AML-193 (cell line): ENCODE data around the gene PPP1R12B.
"Not testable (repeated sequence)": the region's sequence is repeated elsewhere in the genome, so short reads cannot be mapped to it uniquely, and the experiment has no call there.

Experiments
- DNase-seq, 2 experiments: peaks; one replicate each; lab custom pipeline; 2025; lab: John Stamatoyannopoulos, UW

PPP1R12B gene

DNA sequence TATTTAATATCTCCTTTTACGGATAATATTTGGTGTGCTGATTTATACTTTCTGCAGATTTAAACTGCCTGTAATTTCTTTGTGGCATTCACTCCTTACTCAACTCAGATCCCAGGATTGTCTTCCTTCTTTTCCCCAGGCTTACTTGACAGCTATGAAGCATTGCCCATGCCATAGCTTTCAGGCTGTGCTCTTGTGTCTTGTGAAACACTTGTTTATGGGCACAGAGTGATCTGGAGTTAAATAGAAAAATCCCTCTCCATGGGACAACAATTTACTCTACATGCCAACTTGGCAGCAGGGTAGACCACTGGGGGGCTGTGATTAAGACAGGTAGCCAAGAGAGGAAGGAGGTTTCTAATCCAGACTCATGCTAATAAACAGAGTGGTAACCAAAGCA is 57.4 kb downstream of the PPP1R12B start:
- no peak for DNase-seq

DNA sequence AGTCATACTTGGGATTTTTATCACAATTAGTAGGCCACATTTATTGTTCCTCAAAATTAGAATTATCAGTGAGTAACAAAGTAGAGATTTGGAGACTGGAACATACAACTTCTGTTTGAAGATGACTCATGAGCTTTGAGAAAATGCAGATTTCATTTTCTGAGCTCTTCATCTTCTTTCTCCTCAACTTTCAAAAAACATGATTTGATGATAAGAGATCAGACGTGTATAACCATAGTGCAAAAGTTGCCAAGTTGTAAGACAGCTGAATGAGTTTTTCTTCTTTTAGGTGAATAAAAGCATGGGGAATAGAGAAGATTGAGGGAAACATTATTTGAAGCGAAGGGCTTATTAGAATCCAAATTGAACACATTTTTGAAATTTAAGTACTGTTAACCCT is 58.4 kb downstream of the PPP1R12B start:
- DNase-seq: not testable (repeated sequence)

DNA sequence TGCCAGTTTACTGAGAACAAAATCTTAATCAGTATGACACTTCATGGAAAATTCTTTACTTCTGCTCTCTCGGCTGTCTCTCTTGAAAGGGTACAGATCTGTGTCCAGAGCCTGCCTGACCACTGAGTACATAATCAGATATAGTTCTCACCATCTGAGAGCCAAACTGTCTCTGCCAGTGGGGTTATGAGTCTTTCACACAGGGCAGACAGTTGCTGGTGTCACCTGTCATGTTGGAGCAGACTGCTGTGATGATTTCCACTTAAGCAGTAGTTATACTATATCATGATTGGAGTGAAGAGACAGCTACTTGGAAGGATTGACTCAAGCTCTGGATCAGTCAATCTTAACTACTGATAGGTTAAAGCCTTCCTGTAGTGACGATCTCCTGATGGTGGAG is 58.9 kb downstream of the PPP1R12B start:
- DNase-seq: not testable (repeated sequence)

DNA sequence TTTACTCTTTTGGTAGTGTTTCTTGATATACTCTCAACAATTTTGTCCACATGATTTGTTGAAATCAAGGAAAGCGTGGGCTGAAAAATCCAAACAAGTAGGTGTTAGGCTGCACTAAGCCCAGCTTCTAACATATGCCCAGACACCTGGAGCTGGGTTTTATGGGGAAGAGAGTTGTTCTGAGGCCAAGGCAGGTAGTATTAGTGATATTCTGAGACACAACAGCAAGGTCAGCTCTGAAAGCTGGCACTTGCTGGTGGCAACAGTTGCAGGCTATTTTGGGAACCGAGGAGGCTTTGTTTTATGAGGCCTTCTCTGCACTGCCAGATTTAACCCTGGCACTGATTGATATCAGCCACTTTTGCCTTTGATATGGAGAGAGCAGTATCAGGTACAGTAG is 61.8 kb downstream of the PPP1R12B start:
- not testable (repeated sequence) for DNase-seq

DNA sequence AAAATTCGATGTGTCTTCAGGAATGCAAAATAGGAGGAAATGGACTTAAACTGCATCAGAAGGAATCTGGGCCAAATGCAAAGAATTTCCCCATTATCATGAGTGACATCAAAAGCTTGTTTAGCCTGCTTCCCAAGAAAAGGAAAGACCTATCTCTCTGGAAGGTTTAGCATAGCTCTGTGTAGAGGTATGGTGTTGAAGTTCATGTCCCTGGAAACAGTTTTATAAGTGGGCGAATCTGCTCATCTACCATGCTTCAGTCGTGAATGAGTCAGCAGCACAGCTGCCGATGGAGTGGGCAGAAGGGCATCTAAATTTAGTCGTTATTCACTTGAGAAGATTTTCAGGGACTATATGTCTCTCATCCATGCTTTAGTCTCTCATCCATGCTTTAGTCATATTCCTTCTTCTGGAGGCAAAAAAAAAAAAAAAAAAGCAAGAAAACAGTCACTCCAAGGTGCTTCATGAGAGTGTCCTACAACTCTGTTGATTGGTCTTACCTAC is 62.4 kb downstream of the PPP1R12B start:
- DNase-seq: not testable (repeated sequence)

DNA sequence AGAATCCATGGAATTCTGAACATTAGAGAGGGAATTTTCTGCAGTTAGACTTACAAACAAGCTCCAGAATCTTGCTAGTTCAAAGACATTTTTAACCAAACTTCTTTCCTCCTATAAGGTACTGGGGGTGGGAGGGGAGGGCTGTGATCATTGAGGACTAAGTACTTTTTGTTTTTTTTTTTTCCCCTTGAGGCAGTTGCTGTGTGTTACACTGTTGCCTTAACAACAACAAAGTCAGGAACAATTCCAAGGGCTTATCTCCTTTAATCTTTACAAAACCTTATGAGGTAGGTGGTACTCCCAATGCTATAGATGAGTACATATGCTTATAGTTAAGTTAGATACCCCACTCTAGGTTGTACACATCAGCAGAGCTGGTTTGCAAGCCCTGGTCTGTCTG is 62.9 kb downstream of the PPP1R12B start:
- DNase-seq: no peak

DNA sequence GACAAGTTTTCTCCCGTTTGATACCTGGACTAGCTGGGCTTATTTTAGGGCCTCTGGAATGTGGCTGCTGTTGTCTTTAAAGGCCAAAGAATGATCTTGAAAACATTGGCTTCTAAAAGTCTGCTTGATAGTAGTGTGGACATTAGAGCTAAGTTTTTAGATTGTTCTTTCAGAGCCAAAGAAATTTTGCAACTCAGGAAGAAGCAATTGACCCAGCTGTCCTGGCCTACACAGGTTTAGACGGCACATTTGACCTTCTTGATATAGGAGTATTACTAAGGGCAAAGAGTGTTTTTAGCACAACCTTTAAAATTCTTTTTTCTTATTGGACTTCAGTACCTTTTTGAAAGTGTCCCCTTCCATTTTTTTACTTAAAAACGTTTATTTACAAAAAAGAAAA is 63.9 kb downstream of the PPP1R12B start:
- DNase-seq: not testable (repeated sequence)

DNA sequence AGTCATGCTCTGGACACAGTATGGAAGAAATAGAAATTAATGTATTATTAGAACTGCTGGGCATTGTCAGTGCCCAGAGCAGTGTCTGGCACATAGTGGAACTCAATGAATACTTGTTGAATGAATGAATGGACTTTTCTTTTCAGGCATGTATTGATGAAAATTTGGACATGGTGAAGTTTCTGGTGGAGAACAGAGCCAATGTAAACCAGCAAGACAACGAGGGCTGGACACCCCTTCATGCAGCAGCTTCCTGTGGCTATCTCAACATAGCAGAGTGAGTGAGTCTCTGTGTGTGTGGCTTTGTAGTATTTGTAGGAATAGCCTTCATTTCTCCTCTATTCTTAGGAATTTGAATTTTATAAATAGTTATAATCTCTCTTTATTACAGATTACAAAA is 68.1 kb downstream of the PPP1R12B start:
- no peak for DNase-seq

DNA sequence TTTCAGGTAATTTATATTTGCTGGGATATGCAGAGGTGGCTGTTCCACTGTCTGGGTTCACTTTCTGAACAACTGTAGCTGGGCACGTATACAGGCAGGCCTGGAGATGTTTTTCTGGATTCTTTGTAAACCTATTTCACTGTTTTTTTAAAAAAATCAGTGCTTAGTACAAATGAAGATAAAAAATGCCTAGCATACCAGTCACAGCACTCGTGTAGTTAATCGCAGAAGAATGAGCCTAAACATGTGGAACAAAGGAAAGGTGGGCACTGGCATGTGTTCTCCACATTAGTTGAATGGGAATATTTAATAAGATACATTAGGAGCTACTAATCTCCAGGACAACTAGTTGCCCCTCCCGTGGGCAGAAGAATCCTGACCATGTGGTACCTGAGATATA is 68.6 kb downstream of the PPP1R12B start:
- not testable (repeated sequence) for DNase-seq

DNA sequence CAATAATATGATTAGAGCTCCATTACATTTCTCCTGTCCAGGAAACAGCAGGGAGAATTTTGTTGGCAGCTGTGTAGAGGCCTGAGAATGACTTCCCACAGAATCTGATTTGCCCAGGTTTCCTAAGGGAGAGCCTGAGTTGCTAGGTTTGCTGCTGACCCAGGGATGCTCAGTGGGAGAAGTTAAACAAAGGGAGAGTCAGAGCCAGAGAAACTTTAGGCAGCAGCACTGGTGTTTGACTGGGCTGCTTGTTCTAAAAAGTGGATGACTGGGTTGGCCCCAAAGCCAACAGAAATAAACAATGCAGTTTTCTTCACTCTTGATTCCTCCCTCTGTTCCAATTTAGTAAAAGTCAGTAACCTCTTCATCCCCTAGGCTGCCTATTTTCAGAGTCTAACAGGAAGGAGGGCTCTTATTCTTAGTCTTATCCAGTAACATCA is 69.3 kb downstream of the PPP1R12B start:
- not testable (repeated sequence) for DNase-seq

DNA sequence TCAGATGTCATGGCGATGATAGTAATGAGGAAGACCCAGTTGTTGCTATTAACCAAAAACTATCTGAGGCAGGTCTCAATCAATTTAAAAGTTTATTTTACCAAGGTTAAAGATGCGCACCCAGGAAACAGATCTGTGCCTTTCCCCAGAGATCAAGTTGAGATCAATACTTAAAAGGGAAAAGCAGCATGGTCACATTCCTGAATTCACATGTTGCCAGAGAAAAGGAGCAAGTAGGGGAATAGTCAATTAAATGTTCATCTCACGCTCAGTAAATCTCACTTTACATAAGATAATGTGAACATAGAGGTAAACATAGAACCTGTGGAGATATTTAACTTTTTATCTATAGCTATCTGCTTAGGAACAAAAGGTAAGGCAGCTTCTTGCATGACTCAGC is 71.2 kb downstream of the PPP1R12B start:
- DNase-seq: not testable (repeated sequence)

DNA sequence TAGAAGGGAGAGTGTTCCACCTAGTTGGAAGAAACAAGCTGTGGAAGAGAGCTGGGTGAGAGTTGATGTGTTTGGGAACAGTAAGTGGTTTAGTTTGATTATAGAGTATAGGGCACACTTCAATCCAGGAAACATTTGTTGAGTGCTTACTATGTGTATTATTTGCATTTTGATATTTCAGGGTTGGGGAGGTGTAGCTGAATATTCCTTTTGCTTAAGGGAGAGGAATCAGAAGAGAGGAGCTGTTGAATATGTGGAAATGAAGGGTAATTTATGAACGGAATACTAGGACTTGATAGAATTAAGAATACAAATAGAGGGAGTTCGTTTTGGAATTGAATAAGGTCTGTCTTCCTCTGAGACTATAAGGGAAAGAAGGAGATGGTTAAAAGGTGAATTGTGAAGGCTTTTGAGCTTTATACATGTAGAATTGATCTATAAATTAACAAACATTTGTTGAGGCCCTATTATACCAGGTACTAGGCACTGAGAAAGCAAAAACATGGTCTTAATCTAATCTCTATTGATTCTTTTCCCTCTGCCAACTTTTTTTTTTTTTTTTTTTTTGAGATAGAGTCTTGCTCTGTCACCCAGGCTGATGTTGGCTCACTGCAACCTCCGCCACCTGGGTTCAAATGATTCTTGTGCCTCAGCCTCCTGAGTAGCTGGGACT is 72.1 kb downstream of the PPP1R12B start:
- not testable (repeated sequence) for DNase-seq

DNA sequence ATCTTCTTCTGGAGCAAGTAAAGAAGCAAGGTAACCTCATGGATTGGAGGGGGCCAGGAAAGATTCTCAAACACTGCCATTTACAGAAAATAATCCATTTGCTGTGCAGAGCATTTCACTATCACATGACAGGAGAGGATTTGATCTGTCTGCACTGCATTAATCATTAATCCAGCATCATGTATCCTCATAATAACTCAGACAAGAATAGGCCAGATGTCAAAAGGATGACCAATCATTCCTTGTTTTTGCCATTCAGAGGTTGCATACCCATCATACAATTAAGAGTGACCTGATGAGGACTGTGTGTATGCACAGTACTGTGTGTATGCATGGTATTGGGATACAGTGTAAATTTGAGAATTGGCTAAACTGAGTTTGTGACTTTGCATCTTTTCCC is 74.2 kb downstream of the PPP1R12B start:
- not testable (repeated sequence) for DNase-seq

DNA sequence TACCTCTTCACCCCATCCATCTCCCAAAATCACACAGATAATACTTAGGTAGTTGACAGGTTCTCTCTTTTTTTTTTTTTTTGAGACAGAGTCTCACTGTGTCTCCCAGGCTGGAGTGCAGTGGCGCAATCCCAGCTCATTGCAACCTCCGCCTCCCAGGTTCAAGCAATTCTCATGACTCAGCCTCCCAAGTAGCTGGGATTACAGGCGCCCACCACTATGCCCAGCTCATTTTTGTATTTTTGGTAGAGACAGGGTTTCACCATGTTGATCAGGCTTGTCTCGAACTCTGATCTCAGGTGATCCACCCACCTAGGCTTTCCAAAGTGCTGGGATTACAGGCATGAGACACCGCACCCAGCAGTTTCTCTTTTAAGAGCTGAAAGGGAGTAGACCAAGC is 75.8 kb downstream of the PPP1R12B start:
- DNase-seq: not testable (repeated sequence)

DNA sequence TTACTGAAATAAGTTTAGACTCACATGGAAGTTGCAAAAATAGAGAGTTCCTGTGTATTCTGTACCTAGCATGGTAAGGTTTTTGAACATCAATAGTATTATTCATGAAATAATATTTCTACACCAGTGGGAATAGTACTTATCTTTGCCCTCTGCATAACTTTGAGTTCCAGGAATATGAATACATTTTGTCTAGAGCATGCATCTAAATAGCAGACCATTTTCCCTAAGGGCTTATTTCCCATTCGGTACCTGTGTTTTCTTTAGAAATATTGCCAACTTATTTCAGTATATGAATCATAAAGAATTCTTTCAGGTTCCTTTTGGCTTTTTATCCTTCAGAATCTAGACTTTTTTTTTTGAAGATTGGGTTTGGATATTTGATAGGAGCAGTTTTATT is 81.6 kb downstream of the PPP1R12B start:
- not testable (repeated sequence) for DNase-seq

DNA sequence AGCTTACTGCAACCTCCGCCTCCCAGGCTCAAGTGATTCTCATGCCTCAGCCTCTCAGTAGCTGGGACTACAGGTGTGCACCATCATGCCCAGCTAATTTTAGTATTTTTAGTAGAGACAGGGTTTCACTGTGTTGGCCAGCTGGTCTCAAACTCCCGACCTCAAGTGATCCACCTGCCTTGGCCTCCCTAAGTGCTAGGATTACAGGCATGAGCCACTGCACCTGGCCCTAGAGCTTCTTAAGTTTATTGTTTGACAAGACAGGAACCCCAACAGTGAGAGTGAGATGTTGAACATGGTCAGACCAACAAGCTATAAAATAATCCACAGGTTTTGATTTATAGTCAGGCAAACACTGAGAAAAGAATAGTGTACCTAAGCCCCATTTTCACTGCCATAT is 83.8 kb downstream of the PPP1R12B start:
- DNase-seq: not testable (repeated sequence)

DNA sequence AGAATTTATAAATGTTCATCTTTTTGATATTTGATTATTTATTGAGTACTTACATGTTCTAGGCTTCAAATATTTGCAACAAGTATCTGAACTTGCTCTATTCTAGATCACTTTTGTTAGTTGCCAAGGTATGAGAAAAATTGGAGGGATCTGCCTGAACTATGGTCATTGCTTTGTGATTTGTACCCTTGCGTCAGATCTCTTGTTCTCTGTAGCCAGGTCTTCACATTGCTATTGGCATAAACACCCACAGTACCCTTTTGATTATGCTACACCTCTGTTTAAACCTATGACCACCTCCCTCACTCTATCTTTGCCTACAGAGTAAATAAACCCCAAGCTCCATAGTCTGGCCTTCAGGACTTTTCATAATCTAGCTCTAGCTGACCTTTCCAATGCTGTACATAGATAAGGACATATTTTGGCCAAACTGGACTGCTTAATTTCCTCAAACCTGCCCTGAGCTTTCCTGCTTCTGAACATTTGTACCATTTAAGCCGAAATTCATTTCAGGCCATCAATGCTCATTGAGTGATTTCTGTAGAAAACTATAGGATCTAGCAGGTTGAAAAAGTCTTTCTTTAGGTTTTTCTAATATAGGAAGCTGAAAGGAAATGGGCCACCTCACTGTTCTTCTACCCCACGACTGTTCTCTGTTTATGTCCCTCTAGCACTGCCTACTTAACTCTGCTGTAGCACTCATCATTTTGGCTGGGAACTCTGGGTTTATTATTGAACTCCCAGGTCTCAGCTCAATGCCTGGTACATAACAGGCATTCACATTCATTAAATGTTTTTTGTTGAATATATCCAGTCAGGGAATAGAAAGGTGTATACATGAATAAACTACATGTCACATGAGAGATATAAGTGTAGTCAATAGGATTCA is 84.9 kb downstream of the PPP1R12B start:
- DNase-seq: no peak

DNA sequence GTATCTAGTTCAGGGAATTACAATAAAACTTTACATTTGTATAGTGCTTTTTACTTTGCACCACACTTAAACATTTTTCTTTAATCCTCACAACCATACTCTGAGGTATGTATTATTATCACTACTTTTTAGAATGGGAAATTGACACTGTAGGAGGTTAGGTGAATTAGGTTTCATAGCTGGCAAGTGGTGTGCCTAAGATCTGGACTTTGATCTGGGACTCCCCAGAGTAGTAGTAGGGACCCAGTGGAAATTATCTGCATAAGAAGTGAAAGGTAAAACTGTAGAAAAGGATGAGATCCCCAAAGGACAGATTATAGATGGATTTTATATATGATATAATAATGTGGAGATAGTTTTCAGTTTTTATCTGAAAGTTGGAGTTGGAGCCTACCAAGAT is 85.6 kb downstream of the PPP1R12B start:
- no peak for DNase-seq

DNA sequence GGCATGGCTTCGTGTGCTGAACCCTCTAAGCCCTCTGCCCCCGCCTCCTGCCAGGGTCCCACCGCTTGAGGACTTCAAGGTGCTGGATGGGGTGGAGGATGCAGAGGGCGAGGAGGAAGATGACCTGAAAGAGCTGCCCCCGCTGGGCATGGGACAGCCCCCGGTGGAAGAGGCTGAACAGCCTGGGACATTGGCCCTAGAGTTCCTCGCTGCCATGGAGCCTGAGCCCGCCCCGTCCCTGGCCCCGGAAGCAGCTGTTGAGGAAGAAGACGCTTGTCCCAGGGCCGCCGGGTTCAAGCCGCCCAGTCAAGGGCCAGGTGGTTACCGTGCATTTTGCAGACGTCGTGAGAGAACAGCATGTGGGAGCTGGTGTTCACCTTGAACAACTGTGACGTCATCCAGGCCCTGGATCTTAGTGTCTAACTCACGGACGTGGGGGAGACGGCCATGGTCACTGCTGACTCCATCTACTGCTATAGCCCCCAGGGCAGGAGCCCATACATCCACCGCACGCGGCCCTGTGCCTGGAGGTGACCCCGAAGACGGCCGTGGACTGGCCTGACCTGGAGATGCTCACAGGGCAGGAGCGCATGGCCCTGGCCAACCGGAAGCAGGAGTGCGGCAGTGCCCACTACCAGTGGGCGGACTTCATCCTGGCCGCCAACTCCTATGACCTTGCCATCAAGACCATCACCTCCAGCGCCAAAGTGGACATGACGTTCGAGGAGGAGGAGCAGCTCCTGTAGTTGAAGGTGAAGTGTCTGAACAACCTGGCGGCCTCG is 90.1 kb downstream of the PPP1R12B start:
- no peak for DNase-seq

DNA sequence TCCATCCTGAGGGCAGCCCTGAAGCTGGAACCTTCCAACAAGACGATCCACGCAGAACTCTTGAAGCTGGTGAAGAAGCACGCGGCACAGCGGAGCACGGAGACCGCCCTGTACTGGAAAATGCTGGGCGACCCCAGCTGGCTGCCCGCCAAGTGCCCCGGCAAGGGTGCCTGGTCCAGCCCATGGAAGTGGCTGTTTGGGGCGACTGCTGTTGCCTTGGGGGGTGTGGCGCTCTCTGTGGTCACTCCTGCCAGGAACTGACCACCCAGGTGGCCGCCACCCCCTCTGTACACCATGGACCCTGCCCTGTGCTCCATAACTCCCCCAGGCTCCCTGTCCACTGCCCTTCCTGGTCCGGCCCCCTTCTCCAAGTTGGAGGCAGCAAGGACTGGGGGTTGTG is 90.8 kb downstream of the PPP1R12B start:
- DNase-seq: no peak

DNA sequence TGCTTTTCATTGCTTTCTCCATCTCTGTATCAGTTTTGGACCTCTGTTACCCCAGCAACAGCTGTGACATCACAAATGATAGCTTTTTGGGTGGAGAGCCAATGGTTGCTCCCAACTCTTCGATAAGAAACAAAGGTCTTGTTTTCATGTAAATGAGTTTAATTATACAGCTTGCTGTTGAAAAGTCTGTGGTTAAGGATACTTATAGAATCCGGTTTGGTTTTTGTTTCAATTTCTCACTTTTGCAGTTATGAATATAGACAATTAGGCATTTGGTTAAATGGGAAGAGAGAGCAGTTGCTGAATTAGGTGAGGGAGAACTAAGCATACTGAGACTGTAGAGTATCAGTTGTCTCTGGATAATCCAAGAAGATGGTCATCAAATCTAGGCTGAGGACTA is 99.6 kb downstream of the PPP1R12B start:
- DNase-seq: not testable (repeated sequence)

DNA sequence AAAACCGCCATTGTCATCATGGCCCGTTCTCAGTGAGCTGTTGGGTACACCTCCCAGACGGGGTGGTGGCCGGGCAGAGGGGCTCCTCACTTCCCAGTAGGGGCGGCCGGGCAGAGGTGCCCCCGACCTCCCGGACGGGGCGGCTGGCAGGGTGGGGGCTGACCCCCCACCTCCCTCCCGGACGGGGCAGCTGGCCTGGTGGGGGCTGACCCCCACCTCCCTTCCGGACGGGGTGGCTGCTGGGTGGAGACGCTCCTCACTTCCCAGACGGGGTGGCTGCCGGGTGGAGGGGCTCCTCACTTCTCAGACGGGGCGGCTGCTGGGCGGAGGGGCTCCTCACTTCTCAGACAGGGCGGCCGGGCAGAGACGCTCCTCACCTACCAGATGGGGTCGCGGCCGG is 103.1 kb downstream of the PPP1R12B start:
- DNase-seq: not testable (repeated sequence)
